Neural cell (in vitro differentiated cells): ENCODE measurements around the gene TRABD2B. TPM values are rescaled to one million over a fixed set of nuclear protein-coding genes. Genes with fewer than 3 reads are reported as not detected.

Source experiments
- H2AFZ ChIP-seq: fragments of 200-600, 300-800 bp; sonication (generic), shearing (Covaris generic); 2 replicates; pipeline ENCODE4 v1.6.0; 2014; ENCODE audit warnings: low read depth, mild to moderate bottlenecking, antibody characterized with exemption, low read length, moderate library complexity
- H3F3A ChIP-seq: fragments of 200-600 bp; shearing (Covaris generic); 2 replicates; pipeline ENCODE4 v1.6.1; 2016; ENCODE audit warnings: mild to moderate bottlenecking, moderate library complexity, mixed read lengths, antibody characterized with exemption, low read length; ENCODE audit not compliant: insufficient read depth, poor library complexity, severe bottlenecking
- H3K27ac ChIP-seq: fragments of 200-600, 300-800 bp; sonication (generic), shearing (Covaris generic); 2 replicates; pipeline ENCODE4 v1.5.1; 2014; ENCODE audit warnings: mild to moderate bottlenecking, low read length, moderate library complexity
- H3K27me3 ChIP-seq: fragments of 300-800, 200-600 bp; sonication (generic), shearing (Covaris generic); 2 replicates; pipeline ENCODE4 v1.6.0; 2014; ENCODE audit warnings: mild to moderate bottlenecking, low read depth, low read length, moderate library complexity; ENCODE audit not compliant: insufficient read depth
- H3K36me3 ChIP-seq: fragments of 300-800, 200-600 bp; sonication (generic), shearing (Covaris generic); 2 replicates; pipeline ENCODE4 v1.5.1; 2014; ENCODE audit warnings: mild to moderate bottlenecking, antibody characterized with exemption, low read length, moderate library complexity; ENCODE audit not compliant: insufficient read depth
- H3K4me2 ChIP-seq: fragments of 300-800, 200-600 bp; sonication (generic), shearing (Covaris generic); 2 replicates; pipeline ENCODE4 v1.6.0; 2014; ENCODE audit warnings: mild to moderate bottlenecking, low read length
- H3K4me3 ChIP-seq: fragments of 300-800, 200-600 bp; sonication (generic), shearing (Covaris generic); 2 replicates; pipeline ENCODE4 v1.5.1; 2014; ENCODE audit warnings: mild to moderate bottlenecking, low read length, moderate library complexity
- H3K79me2 ChIP-seq: fragments of 200-600 bp; shearing (Covaris generic); replicated peaks from 2 replicates; pipeline ENCODE4 v1.6.0; 2014; ENCODE audit warnings: mild to moderate bottlenecking, low read length, moderate library complexity; ENCODE audit not compliant: insufficient read depth
- H3K9ac ChIP-seq: fragments of 300-800, 200-600 bp; sonication (generic), shearing (Covaris generic); 2 replicates; pipeline ENCODE4 v1.6.1; 2016; ENCODE audit warnings: mild to moderate bottlenecking, low read length, mixed read lengths
- H3K9me2 ChIP-seq: fragments of 200-600 bp; shearing (Covaris generic); 2 replicates; pipeline ENCODE4 v1.6.1; 2016; ENCODE audit warnings: mild to moderate bottlenecking, low read length, mixed read lengths; ENCODE audit not compliant: insufficient read depth
- H3K9me3 ChIP-seq: fragments of 200-600, 300-800 bp; sonication (generic), shearing (Covaris generic); 2 replicates; pipeline ENCODE4 v1.6.1; 2016; ENCODE audit warnings: mild to moderate bottlenecking, mixed run types, low read length, moderate library complexity, mixed read lengths
- H4K20me1 ChIP-seq: fragments of 200-600 bp; shearing (Covaris generic); 2 replicates; pipeline ENCODE4 v1.6.1; 2016; ENCODE audit warnings: mild to moderate bottlenecking, mixed run types; ENCODE audit not compliant: insufficient read depth
- EP300 ChIP-seq: fragments of 450-650 bp; conservative IDR thresholded peaks from 2 replicates; pipeline ENCODE4 v1.6.1; 2014; ENCODE audit warnings: antibody characterized with exemption, mild to moderate bottlenecking, moderate library complexity; ENCODE audit not compliant: poor library complexity, severe bottlenecking
- EZH2 ChIP-seq: fragments of 200-600, 300-800 bp; shearing (Covaris generic), sonication (generic); IDR thresholded peaks from 2 replicates; pipeline ENCODE4 v1.6.1; 2014; ENCODE audit warnings: antibody characterized with exemption, low read length, borderline replicate concordance, mild to moderate bottlenecking; ENCODE audit not compliant: insufficient read depth, poor library complexity, severe bottlenecking
- MXI1 ChIP-seq: fragments of 450-650 bp; conservative IDR thresholded peaks from 2 replicates; pipeline ENCODE4 v1.6.1; 2014; ENCODE audit warnings: antibody characterized with exemption, mild to moderate bottlenecking; ENCODE audit not compliant: poor library complexity, severe bottlenecking
- POLR2AphosphoS5 ChIP-seq: IDR thresholded peaks from 2 replicates; pipeline ENCODE4 v1.6.1; 2012
- RAD21 ChIP-seq: fragments of 450-650 bp; conservative IDR thresholded peaks from 2 replicates; pipeline ENCODE4 v1.6.1; 2014; ENCODE audit warnings: antibody characterized with exemption, mild to moderate bottlenecking, moderate library complexity
- SMC3 ChIP-seq: fragments of 450-650 bp; conservative IDR thresholded peaks from 2 replicates; pipeline ENCODE4 v1.6.1; 2014; ENCODE audit warnings: antibody characterized with exemption, mild to moderate bottlenecking, moderate library complexity; ENCODE audit not compliant: poor library complexity
- TAF1 ChIP-seq: IDR thresholded peaks from 2 replicates; pipeline ENCODE4 v1.6.1; 2012; ENCODE audit warnings: low read depth
- polyA plus RNA-seq: library from polyadenylated mRNA; depleted of rRNA; stranded (reverse); fragments of >200 nt; gene quantifications from 2 replicates; pipeline ENCODE4 v1.2.3, GENCODE V29; 2014
- TF ChIP-seq, protein P1 (sequence below): IDR thresholded peaks from 2 replicates; pipeline ENCODE4 v1.6.1; 2012; ENCODE audit warnings: borderline replicate concordance
- TF ChIP-seq, protein P2 (sequence below): fragments of 450-650 bp; IDR thresholded peaks from 2 replicates; pipeline ENCODE4 v1.5.1; 2014; ENCODE audit warnings: antibody characterized with exemption, mild to moderate bottlenecking, moderate library complexity; ENCODE audit not compliant: poor library complexity, severe bottlenecking

Gene TRABD2B
- polyA plus RNA-seq, 1 donor from 2014 or later, result 0.02 TPM

DNA sequence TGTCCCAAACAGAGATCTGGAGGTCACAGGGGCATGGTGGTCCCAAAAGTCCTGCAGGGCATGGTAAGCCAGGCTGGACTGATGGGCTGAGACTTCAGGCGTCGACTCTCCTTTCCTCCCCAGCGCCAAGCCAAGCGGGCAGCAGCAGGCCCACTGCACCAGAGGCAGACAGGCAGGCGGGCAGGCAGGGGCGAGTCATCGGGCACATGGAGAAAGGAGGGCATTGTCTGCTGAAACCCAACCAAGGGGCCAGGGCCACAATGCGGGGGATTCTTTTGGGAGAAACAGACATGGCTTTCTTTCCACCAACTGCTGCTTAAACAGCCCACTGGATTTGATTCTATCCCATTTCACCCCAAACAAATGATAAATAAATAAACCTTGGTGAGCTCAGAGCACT, 46.2 kb downstream of the TRABD2B start:
- Histone ChIP-seq H3K4me3 (no peak overlapping the region), H3F3A (no peaks in the 10 kb centered on the region), H3K27ac (no peak overlapping the region), H3K36me3 (no peaks in the 10 kb centered on the region), H4K20me1 (no peaks in the 10 kb centered on the region), H3K4me2 (no peak overlapping the region), H3K9me2 (no peaks in the 10 kb centered on the region), H3K9ac (no peak overlapping the region), H2AFZ (no peak overlapping the region), H3K9me3 (no peaks in the 10 kb centered on the region), H3K79me2 (no peaks in the 10 kb centered on the region), H3K27me3 (no peaks in the 10 kb centered on the region)
- TF ChIP-seq MXI1, result no peak
- no peak for TF ChIP-seq POLR2AphosphoS5
- TF ChIP-seq RAD21, result no peak
- no peak for TF ChIP-seq EZH2
- TF ChIP-seq, protein P1, sequence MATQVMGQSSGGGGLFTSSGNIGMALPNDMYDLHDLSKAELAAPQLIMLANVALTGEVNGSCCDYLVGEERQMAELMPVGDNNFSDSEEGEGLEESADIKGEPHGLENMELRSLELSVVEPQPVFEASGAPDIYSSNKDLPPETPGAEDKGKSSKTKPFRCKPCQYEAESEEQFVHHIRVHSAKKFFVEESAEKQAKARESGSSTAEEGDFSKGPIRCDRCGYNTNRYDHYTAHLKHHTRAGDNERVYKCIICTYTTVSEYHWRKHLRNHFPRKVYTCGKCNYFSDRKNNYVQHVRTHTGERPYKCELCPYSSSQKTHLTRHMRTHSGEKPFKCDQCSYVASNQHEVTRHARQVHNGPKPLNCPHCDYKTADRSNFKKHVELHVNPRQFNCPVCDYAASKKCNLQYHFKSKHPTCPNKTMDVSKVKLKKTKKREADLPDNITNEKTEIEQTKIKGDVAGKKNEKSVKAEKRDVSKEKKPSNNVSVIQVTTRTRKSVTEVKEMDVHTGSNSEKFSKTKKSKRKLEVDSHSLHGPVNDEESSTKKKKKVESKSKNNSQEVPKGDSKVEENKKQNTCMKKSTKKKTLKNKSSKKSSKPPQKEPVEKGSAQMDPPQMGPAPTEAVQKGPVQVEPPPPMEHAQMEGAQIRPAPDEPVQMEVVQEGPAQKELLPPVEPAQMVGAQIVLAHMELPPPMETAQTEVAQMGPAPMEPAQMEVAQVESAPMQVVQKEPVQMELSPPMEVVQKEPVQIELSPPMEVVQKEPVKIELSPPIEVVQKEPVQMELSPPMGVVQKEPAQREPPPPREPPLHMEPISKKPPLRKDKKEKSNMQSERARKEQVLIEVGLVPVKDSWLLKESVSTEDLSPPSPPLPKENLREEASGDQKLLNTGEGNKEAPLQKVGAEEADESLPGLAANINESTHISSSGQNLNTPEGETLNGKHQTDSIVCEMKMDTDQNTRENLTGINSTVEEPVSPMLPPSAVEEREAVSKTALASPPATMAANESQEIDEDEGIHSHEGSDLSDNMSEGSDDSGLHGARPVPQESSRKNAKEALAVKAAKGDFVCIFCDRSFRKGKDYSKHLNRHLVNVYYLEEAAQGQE, result no peak
- no peak for TF ChIP-seq TAF1
- TF ChIP-seq EP300, result no peak
- TF ChIP-seq SMC3, result no peak
- TF ChIP-seq, protein P2, sequence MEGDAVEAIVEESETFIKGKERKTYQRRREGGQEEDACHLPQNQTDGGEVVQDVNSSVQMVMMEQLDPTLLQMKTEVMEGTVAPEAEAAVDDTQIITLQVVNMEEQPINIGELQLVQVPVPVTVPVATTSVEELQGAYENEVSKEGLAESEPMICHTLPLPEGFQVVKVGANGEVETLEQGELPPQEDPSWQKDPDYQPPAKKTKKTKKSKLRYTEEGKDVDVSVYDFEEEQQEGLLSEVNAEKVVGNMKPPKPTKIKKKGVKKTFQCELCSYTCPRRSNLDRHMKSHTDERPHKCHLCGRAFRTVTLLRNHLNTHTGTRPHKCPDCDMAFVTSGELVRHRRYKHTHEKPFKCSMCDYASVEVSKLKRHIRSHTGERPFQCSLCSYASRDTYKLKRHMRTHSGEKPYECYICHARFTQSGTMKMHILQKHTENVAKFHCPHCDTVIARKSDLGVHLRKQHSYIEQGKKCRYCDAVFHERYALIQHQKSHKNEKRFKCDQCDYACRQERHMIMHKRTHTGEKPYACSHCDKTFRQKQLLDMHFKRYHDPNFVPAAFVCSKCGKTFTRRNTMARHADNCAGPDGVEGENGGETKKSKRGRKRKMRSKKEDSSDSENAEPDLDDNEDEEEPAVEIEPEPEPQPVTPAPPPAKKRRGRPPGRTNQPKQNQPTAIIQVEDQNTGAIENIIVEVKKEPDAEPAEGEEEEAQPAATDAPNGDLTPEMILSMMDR, result no peak

DNA sequence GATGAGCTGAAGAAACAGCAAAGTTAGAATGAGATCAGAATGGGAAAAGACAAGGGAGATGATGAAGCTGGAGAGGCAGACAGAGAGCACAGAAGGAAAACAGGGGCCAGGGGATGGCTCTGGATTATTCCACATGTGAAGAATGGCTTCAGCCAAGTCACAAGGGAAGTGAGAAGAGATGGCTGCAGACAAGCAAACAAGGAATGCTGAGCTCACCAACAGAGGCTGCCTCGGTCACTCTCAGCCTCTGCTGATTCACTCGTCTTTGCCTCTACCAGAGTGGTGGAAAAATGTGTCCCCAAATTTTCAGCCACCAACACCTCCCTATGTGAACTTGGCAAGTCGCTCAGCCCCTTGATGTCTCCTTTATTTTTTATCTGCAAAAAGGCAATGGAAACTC, 46.7 kb downstream of the TRABD2B start:
- TF ChIP-seq MXI1 (no peak), EZH2 (no peak)
- H3K79me2 ChIP-seq, result no peaks in the 10 kb centered on the region
- no peaks in the 10 kb centered on the region for H3F3A ChIP-seq
- no peak overlapping the region for H3K4me3 ChIP-seq
- no peak overlapping the region for H3K9ac ChIP-seq
- H3K4me2 ChIP-seq, result no peak overlapping the region
- no peaks in the 10 kb centered on the region for H3K9me2 ChIP-seq
- no peaks in the 10 kb centered on the region for H4K20me1 ChIP-seq
- no peaks in the 10 kb centered on the region for H3K36me3 ChIP-seq
- no peak overlapping the region for H3K27ac ChIP-seq
- no peaks in the 10 kb centered on the region for H3K9me3 ChIP-seq
- H2AFZ ChIP-seq, result no peak overlapping the region
- no peaks in the 10 kb centered on the region for H3K27me3 ChIP-seq

DNA sequence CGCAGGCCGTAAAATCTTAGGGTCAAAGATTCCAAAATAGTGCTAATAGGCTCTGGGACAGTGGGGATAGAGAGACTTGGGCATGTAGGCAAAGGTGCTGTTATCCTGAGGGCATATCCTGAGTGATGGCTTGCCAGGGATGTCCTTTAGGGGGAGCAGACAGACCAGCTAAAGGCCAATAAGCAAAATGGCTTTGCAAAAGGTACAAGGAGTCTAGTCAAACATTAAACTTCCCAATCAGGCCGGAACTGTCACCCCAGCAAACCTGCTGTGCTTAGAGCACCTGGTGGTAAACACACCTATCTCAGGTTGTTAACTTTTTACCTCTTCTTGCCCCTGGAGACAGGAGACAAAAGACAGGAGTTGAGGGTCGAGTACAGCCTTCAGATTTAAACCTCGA, 49.1 kb downstream of the TRABD2B start:
- Histone ChIP-seq H2AFZ (no peak overlapping the region), H3K9ac (no peak overlapping the region), H3K27ac (no peak overlapping the region), H3F3A (no peaks in the 10 kb centered on the region), H3K9me3 (no peaks in the 10 kb centered on the region), H3K4me3 (no peak overlapping the region), H4K20me1 (no peaks in the 10 kb centered on the region), H3K9me2 (no peaks in the 10 kb centered on the region), H3K79me2 (no peaks in the 10 kb centered on the region), H3K36me3 (no peaks in the 10 kb centered on the region), H3K27me3 (no peaks in the 10 kb centered on the region), H3K4me2 (no peak overlapping the region)
- TF ChIP-seq EP300, result no peak
- TF ChIP-seq MXI1, result no peak
- TF ChIP-seq TAF1, result no peak
- TF ChIP-seq, protein P2, result no peak
- no peak for TF ChIP-seq RAD21
- TF ChIP-seq, protein P1, result no peak
- TF ChIP-seq POLR2AphosphoS5, result no peak
- no peak for TF ChIP-seq SMC3
- no peak for TF ChIP-seq EZH2
